ENCODE data around the gene SLX9.

SLX9 gene

DNA sequence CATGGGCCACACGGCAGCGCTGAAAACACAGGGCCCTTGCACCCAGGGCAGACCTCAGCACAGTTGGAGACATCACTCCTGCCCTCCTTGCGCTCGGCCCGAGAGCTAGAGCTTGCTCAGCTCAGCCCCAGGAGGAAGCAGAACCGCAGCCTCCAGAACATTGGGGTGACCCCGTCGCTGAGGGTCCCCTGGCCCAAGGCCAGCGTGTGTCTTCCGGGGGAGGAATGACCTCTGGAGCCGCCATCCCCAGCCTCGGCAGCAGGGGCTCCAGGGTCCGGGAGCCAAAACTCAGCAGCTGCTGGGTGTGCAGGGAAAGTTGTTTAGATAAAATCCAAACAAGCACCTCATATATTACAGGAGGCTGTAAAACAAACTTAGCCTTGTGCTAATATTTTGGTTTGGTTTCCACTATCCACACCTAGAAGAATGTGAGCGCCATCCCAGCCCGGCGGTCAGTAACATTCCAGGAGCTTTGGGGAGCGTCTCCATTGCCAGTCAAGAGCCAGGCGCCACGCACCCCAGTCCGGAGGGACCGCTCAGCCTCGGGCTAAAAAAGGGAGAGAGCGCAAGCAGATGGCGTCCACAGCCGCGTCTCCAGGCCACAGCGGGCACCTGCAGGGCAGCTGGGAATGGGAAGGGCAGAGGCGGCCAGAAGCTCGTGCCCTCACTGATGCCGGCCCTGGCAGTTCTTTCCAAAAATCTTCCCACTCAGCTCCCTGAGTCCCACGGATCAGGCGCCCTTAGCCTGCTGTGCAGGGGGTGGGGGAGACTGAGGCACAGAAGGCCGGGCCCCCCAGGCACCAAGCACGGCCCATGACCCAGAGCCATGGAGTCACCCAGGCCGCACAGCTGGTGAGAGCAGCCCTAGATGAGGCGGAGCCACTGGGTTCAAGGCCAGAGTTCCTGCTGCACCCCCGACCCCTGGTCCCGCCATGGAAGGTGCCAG, 52.0 kb downstream of the SLX9 start:
- DNase-seq (ENCODE audit: low read depth), result no peak

DNA sequence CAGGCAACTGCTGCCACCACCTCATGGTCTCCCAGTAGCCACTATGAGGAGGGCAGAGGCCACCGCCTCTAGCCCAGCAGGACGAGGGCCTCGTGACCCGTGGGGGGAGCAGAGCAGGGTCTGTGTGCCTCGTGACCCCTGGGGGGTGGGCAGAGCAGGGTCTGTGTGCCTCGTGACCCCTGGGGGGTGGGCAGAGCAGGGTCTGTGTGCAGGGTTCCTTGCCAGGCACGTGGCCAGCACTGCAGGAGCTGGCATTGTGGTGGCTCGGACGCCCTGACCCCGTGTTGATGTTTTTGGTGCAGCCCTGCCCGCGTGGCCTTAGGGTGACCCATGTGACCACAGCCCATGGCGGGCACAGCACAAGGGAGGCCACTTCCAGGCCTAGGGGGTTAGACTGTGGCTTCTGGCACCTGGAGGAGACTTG, 52.8 kb downstream of the SLX9 start:
- DNase-seq (ENCODE audit: low read depth), result no peak

- no peak for DNase-seq (ENCODE audit: low read depth)
Observed at GRCh38 chr21:44993321-44994046, 53.7 kb downstream of the SLX9 start.

GRCh38 chr21:44994047-44994694, 54.3 kb downstream of the SLX9 start:
- no peak for DNase-seq (ENCODE audit: low read depth)

GRCh38 chr21:44994695-44995342, 55.0 kb downstream of the SLX9 start:
- no peak for DNase-seq (ENCODE audit: low read depth)

- DNase-seq (ENCODE audit: low read depth), result no peak
Observed at GRCh38 chr21:44995343-44995941, 55.6 kb downstream of the SLX9 start.

- DNase-seq (ENCODE audit: low read depth), result no peak
Observed at GRCh38 chr21:44996096-44996495, 56.3 kb downstream of the SLX9 start.

DNA sequence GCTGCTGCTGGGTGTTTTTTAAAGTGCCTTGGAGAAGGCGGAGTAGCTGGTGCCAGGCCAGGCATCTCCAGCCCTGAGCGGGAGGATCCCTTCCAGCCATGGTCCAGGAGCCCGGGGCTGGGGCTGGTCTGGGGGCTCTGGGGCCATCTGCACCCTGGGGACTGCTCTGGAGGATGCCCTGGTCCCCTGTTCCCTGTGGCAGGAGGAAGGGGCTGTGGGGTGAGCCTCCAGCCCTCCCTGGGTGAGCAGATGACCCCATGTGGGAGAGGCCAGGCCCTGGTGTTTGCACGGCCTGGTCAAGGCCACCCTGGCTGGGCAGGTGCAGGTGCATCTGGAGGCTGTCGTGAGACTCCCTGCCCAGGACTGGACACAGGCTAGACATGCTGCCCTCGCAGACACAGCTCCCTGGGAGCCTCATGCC, 56.7 kb downstream of the SLX9 start:
- no peak for DNase-seq (ENCODE audit: low read depth)

- DNase-seq (ENCODE audit: low read depth), result no peak
Observed at GRCh38 chr21:44996983-44997936, 57.4 kb downstream of the SLX9 start.

DNA sequence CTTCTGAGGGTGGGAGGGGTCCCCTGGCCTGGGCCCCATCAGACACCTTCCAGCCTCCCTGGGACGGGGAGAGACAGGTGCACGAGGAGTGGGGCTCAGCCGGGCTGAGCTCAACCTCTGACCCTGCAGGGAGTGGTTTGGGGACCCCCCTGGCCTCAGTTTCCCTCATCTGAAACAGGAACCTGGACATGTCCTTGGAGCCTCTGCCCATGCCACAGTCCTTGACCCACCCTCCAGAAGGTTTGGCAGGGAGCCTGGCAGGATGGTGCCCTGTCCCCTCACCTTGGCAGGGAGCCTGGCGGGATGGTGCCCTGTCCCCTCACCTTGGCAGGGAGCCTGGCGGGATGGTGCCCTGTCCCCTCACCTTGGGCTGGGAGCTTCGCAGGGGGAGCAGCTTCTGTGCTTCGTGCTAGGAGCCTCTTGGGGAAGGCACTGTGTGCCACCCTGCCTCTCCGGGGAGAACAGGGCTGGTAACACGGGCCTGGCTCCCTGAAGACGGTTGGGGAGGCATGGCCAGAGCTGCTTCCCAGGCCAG, 58.3 kb downstream of the SLX9 start:
- no peak for DNase-seq (ENCODE audit: low read depth)

- no peak for DNase-seq (ENCODE audit: low read depth)
Observed at GRCh38 chr21:44998621-44999427, 59.0 kb downstream of the SLX9 start.

DNA sequence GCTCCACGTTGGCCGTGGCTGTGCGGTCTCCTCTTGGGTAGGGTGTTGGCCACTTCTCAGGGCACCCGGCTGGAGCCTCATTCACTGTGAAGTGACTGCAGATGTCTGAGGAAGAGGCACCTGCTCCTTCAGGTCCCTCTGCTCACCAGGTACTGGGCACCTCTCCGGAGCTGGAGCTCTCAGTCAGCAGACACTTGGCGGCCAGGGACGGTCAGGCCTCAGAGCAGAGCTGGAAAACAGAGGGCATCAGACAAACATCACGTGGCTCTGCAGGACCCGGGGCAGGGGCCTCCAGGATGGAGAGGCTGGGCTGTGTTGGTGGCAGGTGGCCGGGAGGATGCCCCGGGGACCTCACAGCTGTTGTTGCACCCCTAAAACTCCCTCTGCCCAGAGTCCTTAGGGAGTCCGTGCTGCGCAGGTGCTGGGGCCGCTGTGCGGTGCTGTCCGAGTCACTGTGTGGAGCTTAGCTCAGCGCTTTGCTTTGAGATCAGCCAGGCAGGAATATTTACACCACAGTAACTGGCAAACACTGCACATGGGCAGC, 59.7 kb downstream of the SLX9 start:
- no peak for DNase-seq (ENCODE audit: low read depth)

DNA sequence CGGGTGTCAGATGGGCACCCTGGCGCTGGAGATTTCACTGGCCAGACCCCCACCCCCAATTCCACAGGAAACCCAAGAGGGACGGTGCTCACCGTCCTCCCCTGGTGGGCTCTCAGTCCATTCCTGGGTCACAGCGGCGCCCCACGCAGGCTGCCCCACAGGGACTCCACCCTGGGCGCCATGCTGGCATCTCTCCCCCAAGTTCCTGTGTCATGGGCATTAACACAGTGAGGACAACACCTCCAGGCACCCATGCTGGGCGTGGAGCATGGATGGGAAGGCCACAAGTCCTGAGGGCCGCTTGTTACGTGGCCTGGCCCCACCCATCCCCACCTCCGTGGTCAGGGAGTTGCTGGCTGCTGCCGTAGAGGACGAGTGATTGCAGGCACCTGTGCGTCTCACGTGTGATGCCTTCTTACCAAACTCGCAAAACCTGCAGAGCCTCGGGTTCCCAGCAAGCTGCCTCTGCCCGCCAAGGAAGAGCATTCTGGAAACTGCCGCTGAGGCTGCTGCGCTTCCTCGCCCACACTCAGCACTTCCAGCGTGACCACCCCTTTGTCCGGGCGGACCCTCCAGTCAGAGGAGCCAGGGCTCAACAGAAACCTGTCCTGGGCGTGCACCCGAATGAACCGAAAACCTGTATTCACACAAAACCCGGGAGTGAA, 60.3 kb downstream of the SLX9 start:
- DNase-seq (ENCODE audit: low read depth), result no peak

DNA sequence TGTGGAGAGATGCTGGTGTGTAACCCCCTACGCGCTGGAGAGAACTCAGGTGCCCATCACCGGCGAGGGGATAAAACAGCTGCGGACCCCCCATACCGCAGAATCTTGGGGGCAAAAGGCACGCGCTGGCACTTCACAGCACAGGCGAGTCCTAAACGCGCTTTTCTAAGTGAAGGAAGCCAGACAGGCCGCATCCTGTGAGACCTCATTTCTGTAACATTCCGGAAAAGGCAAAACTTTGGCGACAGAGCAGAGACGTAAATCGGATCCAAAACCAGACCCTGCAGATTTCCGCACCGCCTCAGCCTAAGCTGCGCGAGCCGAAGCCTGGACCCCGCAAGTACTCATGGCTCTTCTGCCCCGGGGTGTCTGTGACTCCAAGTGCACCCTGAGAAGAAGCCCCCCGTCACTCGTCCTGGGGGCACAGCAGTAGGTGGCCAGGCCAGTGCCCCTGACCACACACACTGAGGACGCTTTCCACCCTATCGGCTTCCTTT, 60.9 kb downstream of the SLX9 start:
- no peak for DNase-seq (ENCODE audit: low read depth)

DNA sequence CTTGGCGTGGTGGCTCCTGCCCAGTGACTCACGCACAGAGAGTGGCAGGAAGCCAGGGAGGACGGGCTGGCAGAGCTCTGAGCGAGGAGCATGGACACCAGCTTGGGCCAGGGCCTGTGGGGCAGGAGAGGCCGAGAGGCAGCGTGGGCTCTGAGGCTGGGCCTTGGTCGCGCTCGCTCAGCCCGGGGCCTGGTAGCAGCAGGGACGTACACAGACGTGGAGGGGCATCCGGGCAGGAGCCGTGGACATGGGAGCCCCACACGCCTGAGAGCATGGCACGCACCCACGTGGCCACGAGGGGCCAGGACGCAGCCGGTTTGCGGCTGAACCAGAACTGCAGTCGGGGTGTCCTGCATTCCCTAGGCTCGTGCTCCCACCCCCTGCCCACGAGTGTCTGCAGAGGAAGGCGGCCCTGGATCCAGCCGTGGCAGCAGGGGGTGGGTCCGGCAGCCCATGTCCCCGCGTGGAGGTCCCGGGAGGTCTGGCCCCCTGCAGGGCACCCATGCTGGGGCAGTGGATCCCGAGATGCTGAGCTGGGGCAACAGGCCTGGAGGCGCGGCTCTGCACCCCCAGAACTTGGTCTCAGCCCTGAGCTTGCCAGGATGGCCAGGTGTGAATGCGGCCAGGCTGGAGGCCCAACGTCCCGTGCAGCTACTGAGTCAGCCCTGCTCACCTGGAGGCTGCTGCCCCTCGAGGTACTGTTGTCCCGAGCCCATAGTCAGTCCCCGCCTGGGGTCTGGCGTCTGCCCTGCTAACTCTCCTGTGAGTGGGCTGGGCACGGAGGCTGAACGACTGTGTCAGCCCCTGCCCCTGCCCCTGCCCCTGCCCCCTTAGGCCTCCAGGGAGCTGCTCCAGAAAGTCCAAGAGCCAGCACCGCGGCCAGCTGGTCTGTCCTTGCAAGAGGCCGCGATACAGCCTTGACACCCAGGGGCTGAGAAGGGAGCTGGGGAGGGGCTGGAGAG, 61.6 kb downstream of the SLX9 start:
- DNase-seq (ENCODE audit: low read depth), result no peak

GRCh38 chr21:45002381-45003204, 62.8 kb downstream of the SLX9 start:
- DNase-seq (ENCODE audit: low read depth), result no peak
